ENCODE measurements around the gene MAP7D3. TPM values are rescaled to one million over a fixed set of nuclear protein-coding genes. Genes with fewer than 3 reads are reported as not detected.

The MAP7D3 gene
- total RNA-seq, 1 experiment from 2014 or later, result 5.6 TPM

DNA sequence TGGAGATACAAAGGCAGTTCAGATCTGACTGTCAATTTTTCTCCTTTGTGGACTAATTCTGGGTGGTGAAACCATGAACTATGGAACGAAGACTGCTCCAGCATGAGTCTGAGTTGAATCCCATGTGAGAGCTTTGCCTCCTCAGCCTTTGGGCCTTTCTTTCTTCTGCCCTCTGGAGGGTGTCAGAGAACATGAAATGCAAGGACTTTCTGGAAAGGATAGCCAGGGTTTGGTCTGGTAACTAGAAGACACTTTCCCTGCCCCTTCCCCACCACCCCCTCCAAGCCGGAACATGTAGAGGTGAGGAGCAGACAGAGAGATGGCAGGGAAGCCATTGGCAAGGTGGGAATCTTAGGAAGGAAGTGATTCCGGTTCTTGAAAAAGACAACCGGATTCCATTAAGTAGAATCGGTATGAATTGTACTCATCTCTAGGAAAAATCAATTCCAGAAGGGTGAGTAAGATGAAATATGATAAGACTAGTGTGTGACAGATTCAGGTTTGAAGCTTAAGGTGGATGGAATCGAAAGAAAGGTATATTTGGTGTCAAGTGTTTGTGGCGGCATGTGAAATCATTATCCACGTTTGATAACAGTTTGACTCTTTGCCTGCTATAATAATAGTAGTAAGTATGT lies 84.9 kb downstream of the MAP7D3 start:
- in situ Hi-C loops (cut with HindIII; ENCODE audit: low pct_unique_long_range_greater_than_20kb, low sequenced_read_pairs), result no loop called here
- no peak for DNase-seq (ENCODE audit: low read depth)

DNA sequence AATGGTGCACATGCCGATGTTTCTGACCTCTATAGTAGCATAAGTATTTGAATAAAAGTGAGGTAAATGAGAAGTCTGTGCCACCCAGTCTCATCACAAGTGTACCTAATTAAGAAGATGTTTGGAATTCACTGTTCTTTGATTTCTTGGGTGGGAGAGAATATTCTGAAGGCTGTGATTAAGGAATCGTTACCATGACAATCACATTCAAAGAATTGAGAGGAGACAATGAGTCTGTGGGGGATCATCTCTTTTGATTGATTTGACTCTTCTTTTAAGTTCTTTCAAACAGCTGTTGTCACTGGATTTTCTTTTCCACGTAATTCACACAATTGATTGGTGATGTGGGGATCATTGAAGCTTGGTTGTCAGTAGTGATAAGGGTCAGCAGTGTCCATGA lies 85.8 kb downstream of the MAP7D3 start:
- in situ Hi-C loops (cut with HindIII; ENCODE audit: low pct_unique_long_range_greater_than_20kb, low sequenced_read_pairs), result no loop called here
- DNase-seq (ENCODE audit: low read depth), result no peak

DNA sequence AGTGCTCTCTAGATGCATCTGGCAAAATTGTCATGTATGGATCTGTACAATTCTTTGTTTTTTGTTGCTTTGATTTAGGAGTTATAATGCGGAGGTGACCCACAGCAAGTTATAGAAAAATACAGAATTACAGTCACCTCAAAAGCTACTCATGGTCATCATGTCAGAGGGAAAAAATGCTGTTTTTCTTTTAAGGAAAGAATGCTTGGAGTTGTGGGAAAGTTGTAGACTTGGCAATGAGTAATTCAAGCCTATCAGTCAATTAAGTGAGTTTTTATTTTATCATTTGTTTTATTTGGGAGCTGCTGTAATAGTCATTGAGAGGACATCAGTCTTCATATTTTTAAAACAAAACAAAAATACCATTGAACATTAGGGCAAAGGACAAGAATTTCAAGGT lies 87.5 kb downstream of the MAP7D3 start:
- in situ Hi-C loops (cut with HindIII; ENCODE audit: low pct_unique_long_range_greater_than_20kb, low sequenced_read_pairs), result no loop called here
- DNase-seq (ENCODE audit: low read depth), result no peak

Other genes with a start within 250 kb of the MAP7D3 start
- gene FHL1, start 103.9 kb downstream of the MAP7D3 start, total RNA-seq (2014; rRNA removed; shearing (Covaris generic); ENCODE audit: low replicate concordance), result 72.9 and 95.8 TPM in 2 replicates
- not detected in 2 replicates for gene ADGRG4, start 49.6 kb upstream of the MAP7D3 start, total RNA-seq (2014; rRNA removed; shearing (Covaris generic); ENCODE audit: low replicate concordance)
- gene BRS3, start 236.5 kb upstream of the MAP7D3 start, total RNA-seq (2014; rRNA removed; shearing (Covaris generic); ENCODE audit: low replicate concordance), result not detected in 2 replicates
- gene HTATSF1, start 246.2 kb upstream of the MAP7D3 start, total RNA-seq (2014; rRNA removed; shearing (Covaris generic); ENCODE audit: low replicate concordance), result 20.2 and 23.5 TPM in 2 replicates